ENCODE measurements around the gene SRD5A2. TPM values are rescaled to one million over a fixed set of nuclear protein-coding genes. Genes with fewer than 3 reads are reported as not detected.

The SRD5A2 gene
- total RNA-seq, 1 donor from 2014 or later = not detected

DNA sequence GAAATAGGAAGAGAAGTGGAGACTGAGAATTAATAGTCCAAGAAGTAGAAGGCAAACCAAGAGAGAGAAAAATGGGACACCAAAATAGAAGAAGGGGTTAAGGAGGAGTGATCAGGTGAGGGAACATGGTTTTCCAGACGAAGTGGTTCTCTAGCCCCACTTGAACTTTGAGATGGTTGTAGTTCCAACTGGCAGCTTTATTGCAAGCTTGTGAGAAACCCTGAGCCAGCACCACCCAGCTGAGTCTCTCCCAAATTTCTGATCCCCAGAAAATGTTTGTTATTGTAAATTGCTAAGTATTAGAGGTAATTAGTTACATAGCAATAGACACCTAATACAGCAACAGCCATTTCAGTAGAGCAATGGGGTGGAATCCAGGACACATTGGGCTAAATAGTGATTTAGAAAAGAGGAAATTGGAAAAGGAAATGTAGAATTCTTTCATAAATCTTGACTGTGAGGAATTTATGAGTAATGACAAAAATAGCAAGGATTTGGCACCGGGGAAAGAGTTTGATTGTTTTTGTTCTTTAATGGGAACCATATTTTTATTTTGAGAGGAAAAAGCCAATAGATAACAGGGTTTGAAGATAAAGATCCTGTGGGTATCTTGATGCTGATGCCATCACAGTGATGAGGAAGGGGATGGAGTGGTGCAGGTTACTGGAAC lies 104.1 kb downstream of the SRD5A2 start:
- TF ChIP-seq, protein P1, sequence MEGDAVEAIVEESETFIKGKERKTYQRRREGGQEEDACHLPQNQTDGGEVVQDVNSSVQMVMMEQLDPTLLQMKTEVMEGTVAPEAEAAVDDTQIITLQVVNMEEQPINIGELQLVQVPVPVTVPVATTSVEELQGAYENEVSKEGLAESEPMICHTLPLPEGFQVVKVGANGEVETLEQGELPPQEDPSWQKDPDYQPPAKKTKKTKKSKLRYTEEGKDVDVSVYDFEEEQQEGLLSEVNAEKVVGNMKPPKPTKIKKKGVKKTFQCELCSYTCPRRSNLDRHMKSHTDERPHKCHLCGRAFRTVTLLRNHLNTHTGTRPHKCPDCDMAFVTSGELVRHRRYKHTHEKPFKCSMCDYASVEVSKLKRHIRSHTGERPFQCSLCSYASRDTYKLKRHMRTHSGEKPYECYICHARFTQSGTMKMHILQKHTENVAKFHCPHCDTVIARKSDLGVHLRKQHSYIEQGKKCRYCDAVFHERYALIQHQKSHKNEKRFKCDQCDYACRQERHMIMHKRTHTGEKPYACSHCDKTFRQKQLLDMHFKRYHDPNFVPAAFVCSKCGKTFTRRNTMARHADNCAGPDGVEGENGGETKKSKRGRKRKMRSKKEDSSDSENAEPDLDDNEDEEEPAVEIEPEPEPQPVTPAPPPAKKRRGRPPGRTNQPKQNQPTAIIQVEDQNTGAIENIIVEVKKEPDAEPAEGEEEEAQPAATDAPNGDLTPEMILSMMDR (conservative IDR thresholded peaks at IDR 0.05; ENCODE audit: low read depth, low read length) = no peak
- DNase-seq (ENCODE audit: low read depth) = no peak
- H3K4me3 ChIP-seq (ENCODE audit: low read depth, low read length) = no peak overlapping the region

GRCh38 chr2:31475692-31476091 lies 105.0 kb downstream of the SRD5A2 start:
- peak; percentile 87 for DNase-seq (ENCODE audit: low read depth)
- no peak overlapping the region for H3K4me3 ChIP-seq (ENCODE audit: low read depth, low read length)
- TF ChIP-seq, protein P1 (conservative IDR thresholded peaks at IDR 0.05; ENCODE audit: low read depth, low read length) = no peak

DNA sequence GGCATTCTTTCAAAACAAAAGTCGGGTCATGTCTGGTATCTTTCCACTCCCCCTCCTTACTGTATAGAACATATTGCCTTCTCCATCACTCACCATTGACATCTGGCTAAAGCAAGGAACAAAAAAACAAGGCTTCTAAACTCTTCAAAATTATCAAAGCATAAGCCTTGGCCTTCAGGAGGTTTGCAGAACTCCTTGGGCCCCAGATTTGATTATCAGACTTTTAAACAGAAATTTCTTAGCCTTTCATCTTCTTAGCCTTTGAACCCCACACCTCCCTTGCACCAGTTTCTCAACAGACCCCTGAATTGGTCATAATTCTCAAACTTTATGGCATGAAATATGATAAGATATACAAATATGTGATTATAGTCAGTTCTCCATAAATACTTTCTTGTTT lies 106.4 kb downstream of the SRD5A2 start:
- DNase-seq (ENCODE audit: low read depth) = no peak
- TF ChIP-seq, protein P1 (conservative IDR thresholded peaks at IDR 0.05; ENCODE audit: low read depth, low read length) = no peak
- H3K4me3 ChIP-seq (ENCODE audit: low read depth, low read length) = no peak overlapping the region

Other genes starting within 250 kb of the SRD5A2 start
- gene XDH, start 166.2 kb downstream of the SRD5A2 start, total RNA-seq = 1.0 and 2.2 TPM in 2 replicates

All from epithelial cell of proximal tubule (primary cell).